ENCODE measurements around the gene MMAB.

DNA sequence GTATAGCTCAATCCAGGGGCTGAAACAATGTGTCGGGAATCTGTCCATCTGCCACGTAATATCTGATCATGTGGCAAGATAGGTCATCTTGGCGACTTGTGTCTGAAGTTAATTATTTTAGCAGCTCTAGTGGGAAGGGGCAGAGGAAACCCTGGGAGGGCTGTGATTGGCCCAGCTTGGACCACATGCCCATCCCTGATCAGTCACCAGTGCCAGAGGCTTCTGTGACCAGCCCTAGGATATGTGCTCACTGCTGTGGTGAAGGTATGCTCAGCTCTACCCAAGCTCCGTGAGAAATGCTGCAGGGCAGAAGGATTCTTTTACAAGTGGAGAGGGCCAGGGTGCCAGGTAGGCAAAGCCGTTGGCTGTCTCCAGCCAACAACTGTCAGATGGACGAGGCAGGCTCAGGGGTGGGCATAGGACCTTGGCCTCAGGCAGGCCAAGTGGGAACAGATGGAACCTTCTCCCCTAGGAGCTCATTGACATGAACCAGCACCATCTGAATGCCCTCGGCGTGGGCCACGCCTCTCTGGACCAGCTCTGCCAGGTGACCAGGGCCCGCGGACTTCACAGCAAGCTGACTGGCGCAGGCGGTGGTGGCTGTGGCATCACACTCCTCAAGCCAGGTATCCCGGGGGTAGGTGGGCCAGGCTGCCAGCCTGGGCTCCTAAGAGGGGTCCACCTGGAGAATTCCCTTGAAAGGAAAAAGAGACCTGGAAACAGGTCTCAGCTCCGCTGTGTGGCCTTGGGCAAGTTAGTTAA lies 21.4 kb upstream of the MMAB start:
- TF ChIP-seq POLR2AphosphoS5 (IDR thresholded peaks at IDR 0.05), result no peak
- TF ChIP-seq EP300 (IDR thresholded peaks at IDR 0.05), result no peak

Data from esophagus muscularis mucosa (tissue), 3 donors.